DMS 273 (cell line): ENCODE data around the gene ZBED2.
A peak's percentile ranks its signal among the peaks of the same experiment; 100 is the strongest.
"Not testable (repeated sequence)": the region's sequence is repeated elsewhere in the genome, so short reads cannot be mapped to it uniquely, and the experiment has no call there.

ENCODE experiments used
- DNase-seq: peaks from one replicate; lab custom pipeline; 2025; ENCODE audit not compliant: unreplicated experiment; lab: John Stamatoyannopoulos, UW

Gene ZBED2, protein sequence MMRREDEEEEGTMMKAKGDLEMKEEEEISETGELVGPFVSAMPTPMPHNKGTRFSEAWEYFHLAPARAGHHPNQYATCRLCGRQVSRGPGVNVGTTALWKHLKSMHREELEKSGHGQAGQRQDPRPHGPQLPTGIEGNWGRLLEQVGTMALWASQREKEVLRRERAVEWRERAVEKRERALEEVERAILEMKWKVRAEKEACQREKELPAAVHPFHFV

DNA sequence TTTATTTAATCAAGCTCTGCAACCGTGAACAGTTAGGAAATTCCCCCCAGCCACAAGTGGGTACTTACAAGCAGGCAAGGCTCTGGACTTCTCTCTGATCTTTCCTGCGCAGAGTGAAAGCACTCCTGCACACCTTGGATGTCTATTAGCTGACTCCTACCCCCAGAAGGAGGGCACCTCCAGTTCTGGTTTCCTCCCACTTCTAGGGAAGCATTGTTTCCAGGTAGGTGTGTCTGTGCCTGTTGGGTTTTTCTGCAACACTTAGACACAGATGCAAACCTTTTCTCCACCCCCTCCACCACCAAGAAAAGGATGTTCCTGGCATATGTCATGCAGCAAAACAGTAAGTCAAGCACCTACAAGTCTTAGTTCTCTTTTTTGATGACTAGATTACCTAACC is at the start of gene ZBED2:
TSS of gene ZBED2 (minus strand) at position 115 of the 400 bp plus-strand sequence. CDS start 1,145 bp downstream, outside the sequence.
- no peak for DNase-seq

DNA sequence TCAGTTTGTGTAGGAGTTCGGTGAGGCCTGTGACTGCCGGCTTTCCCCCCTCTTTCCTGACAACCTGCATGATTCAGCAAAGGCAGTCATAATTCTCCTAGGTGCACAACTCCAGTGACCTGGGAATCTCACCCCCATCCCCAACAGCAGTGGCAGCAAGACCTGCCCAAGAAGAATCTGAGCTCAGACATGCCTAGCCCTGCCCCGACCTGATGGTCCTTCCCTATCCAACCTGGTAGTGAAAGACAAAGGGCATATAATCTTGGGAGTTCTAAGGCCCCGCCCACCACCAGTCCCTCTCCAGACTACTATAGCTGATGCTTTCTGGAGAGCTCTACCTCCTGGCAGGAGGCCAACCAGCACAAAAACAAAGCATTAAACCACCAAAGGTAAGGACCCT is 44.2 kb upstream of the ZBED2 start:
- DNase-seq = no peak

DNA sequence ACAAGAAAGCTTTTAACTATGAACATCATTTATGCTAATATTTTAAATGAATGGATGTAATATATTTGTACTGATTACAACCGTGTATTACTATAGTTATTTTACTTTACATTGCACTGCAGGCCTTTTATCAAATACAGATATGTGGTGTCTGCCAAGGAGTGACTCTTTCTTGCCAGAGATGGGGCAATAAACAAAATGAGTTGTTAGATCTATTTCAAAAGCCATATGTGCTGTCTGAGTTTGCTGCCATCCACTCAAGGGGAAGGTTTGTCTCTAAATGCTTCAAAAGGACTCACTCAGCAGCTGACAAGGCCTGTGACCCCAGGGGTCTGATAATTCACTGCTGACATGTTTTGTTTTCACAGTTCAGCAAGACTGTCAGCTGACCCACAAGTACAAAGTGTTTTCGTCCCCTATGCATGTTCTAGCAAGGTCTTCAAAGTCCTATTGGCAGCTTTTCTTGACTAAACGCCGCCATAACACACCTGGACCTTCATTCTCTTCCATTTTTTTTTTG is 41.3 kb upstream of the ZBED2 start:
- peak; percentile 18 for DNase-seq

DNA sequence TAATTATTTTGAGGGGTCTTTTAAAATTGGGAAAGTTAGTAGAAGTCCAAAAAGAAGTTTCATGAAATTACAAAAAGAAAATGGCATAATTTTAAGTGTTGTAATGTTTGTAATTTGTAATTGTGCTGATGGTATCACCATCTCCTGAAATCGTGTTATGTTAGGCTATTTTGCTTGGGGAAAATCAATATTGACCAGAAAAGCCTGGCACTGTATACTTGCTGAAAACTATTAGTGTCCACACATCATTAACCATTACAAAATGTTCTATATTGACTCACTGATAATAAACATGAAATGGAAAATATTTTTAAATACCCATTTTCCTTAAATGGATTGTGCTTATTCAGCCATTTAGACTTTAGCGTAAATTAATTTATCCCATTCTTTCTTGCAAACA is 40.3 kb upstream of the ZBED2 start:
- no peak for DNase-seq

DNA sequence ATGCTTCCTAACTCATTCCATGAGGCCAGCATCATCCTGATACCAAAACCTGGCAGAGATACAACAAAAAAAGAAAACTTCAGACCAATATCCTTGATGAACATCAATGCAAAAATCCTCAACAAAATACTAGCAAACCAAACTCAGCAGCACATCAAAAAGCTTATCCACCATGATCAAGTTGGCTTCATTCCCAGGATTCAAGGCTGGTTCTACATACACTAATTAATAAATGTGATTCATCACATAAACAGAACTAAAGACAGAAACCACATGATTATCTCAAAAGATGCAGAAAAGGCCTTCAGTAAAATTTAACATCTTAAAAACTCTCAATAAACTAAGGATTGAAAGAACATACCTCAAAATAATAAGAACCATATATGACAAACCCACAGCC is 35.5 kb upstream of the ZBED2 start:
- not testable (repeated sequence) for DNase-seq

DNA sequence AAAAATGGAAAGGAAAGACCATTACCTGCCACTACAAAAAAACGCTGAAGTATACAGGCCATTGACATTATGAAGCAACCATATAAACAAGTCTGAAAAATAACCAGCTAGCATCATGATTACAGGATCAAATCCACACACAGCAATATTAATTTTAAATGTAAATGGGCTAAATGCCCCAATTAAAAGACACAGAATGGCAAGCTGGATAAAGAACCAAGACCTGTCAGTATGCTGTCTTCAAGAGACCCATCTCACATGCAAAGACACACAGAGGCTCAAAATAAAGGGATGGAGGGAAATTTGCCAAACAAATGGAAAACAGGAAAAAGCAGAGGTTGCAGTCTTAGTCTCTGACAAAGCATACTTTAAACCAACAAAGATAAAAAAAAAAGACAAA is 33.9 kb upstream of the ZBED2 start:
- not testable (repeated sequence) for DNase-seq

DNA sequence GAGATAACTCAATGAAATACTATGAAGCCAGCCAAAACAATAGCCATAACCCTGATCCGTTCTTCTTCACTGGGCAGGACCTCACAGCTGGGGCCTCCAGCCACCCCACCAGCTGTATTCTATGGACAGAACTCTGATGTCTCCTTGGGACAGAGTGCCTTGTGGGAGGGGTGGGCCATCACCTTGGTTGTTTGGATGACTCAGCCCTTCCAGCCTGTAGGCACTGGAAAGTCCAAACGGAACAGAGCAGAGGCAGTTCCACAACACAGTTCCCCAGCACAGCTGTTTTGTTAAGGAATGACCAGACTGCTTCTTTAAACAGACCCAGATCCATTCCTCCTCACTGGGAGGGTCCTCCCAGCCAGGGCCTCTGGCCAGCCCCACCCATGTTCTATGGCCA is 31.9 kb upstream of the ZBED2 start:
- DNase-seq = no peak

DNA sequence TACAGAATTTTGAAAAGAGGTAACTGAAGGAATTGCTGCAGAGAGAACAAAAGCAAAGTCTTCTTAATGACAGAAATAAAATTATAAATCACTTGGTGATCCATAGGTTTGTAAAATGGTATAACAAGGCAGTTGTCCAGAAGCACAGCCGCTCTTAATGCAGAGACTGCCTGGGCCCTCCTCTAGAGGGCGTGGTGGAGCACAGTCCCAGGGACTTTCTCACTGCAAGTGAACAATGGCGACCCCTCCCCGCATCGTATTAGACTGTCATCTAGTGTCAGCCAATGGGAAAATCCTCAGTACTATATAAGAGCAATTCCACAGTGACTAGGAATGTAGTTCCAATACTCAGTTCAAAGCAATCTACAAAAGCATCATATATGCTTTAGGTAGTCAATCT is 26.4 kb upstream of the ZBED2 start:
- peak; percentile 48 for DNase-seq

DNA sequence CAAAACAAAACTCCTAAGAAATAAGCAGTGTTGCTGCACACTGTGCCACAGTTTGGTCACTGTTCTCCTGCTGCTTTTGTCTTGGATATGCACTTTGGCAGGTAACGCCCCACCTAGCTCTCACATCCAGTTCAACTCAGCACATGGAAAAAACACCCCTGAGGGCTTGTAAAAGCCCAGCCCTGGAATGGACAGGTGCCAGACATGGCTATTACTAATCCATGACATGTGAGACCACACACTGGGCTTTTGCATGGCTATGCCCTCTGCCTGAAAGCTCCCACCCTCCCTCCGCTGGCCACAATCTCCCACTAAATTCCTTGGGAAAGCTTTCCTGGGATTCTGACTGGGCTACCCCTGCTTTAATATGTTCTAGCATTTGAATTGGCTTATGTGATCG is 24.7 kb upstream of the ZBED2 start:
- DNase-seq = no peak

DNA sequence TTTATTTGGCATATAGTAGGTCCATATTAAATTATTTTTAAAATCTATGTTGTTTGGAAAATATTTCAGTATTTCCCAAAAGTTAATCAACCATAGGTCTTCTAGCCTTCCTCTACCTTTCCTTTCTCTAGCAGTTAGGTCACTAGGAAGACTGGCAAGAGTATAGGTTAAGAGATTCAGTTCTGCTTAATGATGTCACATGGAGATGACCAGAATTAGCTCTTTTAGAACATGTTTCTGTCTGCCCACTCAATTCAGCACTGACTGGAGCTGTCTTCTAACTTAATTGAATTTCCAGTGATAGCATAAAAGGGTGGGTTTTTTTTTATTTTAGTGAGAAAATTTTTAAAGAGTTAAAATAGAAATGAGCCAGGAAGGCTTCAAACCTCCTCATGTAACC is 23.8 kb upstream of the ZBED2 start:
- DNase-seq = no peak

DNA sequence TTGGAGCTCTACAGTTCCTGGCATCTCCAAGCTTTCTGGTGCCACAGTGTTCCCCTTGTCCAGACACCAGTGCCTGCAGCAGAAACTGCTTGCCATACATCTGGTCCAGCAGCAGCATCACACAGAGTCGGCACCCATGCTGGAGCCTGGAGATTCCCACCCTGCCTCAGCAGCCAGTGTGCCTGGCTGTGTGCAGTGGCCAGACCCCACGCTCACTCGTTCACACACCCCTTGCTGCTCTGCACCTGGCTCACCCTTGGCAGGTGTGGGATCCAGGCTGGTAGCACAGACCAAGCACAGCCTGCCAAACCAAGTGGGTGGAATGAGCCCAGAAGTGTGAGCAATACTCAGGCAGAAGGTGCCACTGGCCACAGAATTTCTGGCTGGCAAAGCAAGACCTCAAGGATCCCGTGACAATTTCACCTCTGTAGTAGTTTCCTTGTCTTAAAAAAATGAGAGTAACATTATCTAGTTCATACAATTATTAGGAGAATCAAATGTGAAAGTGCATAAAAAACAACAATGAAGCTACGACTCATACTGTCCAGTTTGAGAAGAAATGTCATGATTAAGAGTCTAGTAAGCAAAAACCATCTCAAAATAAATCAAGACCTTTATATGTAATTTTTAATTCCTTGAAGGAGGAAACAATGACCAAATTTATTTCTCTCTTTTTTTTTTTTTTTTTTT is 22.9 kb upstream of the ZBED2 start:
- no peak for DNase-seq

DNA sequence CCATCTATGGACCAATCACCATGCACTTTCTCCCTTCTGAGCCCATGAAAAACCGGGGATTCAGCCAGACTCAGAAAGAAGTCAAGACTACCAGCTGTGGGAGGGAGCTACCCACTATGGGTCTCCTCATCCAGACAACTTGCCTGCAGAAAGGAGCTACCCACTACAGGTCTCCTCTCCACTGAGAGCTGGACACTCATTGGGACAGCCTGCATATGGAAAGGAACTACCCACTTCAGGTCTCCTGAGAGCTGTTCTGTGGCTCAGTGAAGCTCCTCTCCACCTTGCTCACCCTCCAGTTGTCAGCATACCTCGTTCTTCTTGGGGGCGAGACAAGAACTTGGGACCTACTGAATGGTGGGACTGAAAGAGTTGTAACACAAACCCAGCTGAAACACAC is 22.3 kb upstream of the ZBED2 start:
- no peak for DNase-seq

DNA sequence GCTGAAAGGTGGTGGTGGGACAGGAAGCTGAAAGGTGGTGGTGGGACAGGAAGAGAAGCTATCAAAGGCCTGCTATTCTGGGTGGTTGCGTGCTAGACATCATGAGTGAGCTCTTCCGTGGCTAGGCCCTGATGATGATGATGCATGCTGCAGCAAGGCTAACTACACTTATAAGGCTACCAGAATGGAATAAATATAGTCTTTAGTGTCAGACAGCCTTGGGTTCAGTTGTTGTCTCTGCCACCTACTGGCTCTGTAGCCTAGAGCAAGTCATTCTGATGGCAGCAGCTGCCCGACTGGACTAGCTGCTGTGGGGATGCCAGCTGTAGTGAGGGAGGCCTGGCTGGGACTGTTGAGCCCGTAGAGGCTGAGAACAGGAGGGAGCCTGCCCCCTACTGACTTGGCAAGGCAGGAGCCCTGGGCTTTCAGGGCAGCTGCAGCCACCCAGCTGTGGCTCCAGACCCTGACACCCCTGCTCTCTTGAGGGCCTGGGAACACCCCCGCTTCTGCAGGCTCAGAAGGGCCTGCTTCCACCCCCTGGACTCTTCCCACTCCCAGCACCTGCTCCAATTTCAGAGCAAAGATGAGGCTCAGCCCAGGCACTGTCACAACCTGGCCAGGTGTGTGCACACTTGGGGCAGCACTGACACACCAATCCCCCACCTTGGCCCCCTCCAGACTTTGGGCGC is 21.4 kb upstream of the ZBED2 start:
- peak; percentile 28 for DNase-seq

DNA sequence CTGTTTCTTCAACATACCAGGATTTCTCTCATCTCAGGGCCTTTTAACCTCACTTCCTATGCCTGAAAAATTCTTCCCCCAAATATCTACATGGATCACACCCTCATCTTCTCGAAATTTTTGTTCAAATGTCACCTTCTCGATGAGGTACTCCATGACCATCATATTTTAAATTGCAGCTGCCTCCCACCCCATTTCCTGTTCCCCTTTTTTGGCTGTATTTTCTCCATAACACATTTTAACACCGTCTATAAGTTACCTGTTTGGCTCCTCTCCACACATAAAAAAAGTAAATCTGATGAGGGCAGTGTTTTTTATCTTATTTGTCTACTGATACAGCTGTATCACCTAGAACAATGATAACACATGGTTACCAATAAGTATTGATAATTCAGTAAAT is 20.7 kb upstream of the ZBED2 start:
- no peak for DNase-seq

DNA sequence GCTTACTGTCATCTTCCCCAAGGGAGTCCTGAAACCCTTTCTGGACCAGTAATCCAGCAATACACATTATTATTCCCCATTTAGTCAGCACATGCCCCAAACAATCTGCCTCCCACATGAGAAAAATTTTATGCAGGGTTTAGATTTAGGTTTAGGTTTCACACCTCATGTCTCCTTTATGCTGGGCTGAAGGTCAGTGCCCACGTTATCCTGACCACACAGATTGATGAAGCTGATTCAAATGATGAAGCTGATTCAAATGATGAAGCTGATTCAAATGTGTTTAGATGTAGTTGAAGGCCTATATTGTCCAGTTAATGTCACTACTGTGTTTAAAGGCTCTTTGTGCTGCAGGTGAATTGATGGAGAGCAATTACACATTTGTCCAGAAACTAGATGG is 18.1 kb upstream of the ZBED2 start:
- no peak for DNase-seq

DNA sequence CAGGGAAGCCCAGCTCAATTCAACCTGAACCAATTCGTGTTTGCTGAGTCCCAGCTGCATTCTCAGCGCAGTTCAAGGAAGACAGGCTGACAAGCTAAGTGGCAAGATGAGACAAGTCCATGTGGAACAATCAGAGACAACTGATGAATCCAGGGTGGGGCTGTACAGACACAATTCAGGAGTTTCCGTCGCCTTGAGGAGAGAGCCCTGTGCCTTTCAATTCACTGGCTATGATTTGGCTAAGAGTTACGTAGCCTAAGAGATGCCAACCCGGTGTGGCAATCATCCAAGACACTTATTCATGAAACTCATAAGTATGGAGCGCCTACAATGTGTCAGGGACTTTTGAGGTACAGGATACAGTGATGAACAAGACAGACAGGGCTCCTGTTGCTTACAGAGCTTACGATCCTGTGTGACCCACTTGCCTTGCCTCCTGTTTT is 15.5 kb upstream of the ZBED2 start:
- DNase-seq = no peak

DNA sequence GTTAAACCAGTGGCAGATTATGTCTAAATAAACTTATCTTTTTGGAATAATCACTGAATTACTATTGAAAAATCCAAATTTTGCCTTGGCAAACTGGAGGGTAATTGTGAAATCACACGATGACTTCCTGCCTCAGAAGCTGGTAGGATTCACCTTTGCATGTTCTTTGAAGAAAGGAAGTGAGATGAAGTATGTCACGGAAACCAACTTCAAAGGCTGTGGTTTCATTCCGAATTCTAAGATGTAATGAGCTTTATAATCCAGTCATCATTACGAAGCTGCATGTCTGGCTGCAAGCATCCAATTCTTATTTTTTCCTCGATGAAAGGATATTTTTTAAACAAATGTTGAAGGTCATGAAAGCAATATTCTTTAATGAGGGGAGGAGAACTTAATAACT is 15.0 kb upstream of the ZBED2 start:
- no peak for DNase-seq

DNA sequence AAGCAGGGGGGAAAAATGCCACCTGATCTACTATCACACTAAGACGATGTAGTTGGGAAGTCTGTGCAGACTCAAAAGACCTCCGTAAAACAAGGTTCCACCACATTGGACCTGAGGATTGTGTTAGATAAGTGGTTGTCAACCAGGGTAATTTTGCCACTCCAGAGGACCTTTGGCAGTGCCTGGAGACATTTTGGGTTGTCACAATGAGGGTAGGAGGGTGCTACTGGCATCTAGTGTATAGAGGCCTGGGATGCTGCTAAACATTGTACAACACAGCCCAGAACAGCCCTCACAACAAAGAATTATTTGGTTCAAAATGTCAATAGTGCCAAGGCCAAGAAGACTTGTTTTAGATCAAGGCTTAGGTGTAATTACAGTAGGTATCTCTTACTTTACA is 14.6 kb upstream of the ZBED2 start:
- no peak for DNase-seq

DNA sequence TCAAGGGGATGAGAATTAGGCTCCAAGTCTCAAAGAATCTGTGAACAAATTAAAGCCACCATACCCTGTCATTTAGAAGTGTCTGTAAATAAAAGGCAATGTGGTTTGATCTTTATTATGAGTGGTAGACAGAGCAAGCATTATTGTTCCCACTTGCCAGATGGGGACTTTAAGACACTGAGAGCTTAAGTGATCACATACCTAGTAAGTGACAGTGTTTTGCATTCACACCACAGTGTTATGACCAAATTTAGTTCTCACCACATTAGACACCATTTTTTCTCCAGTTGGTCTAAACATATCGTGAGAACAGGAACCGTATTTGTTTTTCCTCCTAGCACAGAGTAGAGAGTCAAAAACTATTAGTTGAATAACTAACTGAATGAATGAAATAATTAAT is 13.2 kb upstream of the ZBED2 start:
- no peak for DNase-seq

DNA sequence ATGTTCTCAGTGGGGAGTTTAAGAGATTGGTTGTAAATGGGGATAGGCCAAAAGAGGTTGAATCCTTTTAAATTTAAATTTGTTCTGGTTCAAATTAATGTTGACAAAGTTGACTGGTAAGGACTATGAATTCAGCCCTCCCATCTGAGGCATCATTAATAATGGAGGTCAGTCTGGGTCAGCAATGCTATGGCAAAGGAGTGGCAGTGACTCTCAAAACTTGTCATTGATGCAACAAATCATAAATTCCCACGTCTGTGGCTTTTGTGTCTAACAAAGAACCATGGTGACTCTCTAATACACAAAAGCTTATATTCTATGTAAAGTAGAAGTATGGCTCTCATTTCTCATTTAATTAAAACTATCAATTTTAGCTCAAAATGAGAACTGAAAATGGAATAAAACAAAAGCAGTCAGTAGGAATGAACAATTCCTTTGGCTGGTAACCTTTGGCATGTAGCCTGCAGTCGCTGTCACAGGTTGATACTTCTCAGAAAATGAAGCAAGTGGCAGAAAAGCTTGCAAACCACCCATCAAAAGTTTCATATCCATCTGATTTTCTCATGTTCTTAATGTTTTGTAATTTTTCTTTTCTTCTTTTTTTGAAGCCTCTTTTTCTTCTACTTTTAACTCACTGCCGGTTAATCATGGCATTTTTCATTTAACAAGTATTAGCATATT is 12.2 kb upstream of the ZBED2 start:
- no peak for DNase-seq

DNA sequence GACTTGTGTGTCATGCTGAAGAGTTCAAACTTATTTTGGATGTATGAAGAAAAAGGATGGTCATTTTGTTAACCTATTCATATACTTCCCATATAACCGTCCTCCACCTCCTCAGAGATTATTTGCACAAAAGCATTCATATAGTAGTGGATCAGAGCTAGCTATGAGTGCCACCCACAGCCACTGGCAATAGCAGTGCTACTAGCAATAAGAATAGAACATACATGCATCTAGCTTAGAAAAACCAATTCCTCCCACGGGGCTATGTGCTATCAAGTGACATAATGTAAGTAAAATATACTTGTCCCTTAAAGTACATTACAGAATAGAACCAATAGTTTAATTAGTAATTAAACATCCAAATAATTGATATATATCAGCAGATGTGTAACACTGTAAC is 10.3 kb upstream of the ZBED2 start:
- DNase-seq = no peak

DNA sequence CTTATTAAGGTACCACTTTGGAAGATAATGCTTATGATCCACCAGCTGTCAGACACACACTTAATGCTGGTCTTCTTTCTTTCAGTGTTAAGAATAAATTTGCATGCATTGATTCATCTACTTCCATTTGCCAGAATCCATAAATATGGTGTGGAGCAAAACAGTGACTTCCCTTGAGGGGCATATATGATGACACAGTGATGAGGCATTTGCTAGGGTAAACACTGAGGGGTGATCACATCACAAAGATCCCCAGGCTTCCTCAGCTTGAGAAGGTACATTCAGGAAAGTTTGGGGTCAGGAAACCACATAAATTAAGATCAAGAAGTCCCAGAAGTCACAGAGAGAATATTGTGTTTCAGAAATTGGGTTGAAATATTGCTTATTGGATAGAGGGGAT is 9.9 kb upstream of the ZBED2 start:
- DNase-seq = no peak
